ENCODE data around the gene MLPH.

DNA sequence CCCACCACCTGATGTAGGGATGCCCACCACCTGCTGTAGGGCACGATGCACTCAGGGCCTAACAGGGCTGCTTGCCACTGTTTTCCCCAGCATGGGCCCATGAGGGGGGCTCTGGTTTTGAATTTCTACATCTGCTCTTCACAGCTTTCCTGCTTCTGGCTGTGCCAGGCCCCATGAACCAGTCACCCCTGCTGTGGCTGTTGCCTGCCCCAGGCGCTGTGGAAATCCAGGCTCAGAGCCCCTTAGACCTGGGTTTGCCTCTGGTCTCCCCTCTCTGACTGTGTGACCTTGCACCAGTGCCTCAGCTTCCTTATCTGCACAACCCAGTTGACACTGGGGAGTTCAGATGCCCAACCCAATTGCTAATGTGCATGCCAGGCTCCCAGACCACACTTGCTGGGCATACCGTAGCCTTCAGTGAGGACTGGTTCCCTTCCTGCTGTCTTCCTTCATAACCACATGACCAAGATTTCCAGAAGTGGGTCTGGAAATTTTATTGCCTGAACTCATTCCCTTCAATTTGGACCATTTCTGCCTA, 6.0 kb upstream of the MLPH start:
- TF ChIP-seq, protein P1, sequence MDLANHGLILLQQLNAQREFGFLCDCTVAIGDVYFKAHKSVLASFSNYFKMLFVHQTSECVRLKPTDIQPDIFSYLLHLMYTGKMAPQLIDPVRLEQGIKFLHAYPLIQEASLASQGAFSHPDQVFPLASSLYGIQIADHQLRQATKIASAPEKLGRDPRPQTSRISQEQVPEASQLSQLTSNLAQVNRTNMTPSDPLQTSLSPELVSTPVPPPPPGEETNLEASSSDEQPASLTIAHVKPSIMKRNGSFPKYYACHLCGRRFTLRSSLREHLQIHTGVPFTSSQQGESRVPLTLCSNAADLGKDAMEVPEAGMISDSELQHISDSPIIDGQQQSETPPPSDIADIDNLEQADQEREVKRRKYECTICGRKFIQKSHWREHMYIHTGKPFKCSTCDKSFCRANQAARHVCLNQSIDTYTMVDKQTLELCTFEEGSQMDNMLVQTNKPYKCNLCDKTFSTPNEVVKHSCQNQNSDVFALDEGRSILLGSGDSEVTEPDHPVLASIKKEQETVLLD (CRISPR knock-in tag; IDR thresholded peaks at IDR 0.05; ENCODE audit: low read depth): no peak
- TF ChIP-seq GABPA (IDR thresholded peaks at IDR 0.05; ENCODE audit: low read depth, low read length): no peak
- no peak for TF ChIP-seq GABPA (CRISPR knock-in tag; IDR thresholded peaks at IDR 0.05; ENCODE audit: low read depth)
- TF ChIP-seq XRCC5 (optimal IDR thresholded peaks at IDR 0.05; ENCODE audit: low read length): no peak
- no peak for TF ChIP-seq MAX (IDR thresholded peaks at IDR 0.05)
- TF ChIP-seq HNRNPLL (IDR thresholded peaks at IDR 0.05; ENCODE audit: low read depth, low read length, poor library complexity, severe bottlenecking): no peak
- no peak for TF ChIP-seq EZH2 (conservative IDR thresholded peaks at IDR 0.05; ENCODE audit: low read depth, low read length)
- no peak for TF ChIP-seq NR3C1 (CRISPR knock-in tag; IDR thresholded peaks at IDR 0.05)
- TF ChIP-seq BRCA1 (CRISPR knock-in tag; IDR thresholded peaks at IDR 0.05): no peak
- TF ChIP-seq ZNF124 (CRISPR knock-in tag; IDR thresholded peaks at IDR 0.05): no peak
- no peak for TF ChIP-seq TCF7L2 (IDR thresholded peaks at IDR 0.05; ENCODE audit: low read depth, low read length)
- TF ChIP-seq TCF7 (IDR thresholded peaks at IDR 0.05; ENCODE audit: low read depth): no peak
- TF ChIP-seq ZNF850 (CRISPR knock-in tag; conservative IDR thresholded peaks at IDR 0.05): no peak
- TF ChIP-seq, protein P2, sequence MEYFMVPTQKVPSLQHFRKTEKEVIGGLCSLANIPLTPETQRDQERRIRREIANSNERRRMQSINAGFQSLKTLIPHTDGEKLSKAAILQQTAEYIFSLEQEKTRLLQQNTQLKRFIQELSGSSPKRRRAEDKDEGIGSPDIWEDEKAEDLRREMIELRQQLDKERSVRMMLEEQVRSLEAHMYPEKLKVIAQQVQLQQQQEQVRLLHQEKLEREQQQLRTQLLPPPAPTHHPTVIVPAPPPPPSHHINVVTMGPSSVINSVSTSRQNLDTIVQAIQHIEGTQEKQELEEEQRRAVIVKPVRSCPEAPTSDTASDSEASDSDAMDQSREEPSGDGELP (IDR thresholded peaks at IDR 0.05; ENCODE audit: borderline replicate concordance, low read depth): no peak
- no peak for TF ChIP-seq ZNF792 (CRISPR knock-in tag; IDR thresholded peaks at IDR 0.05)
